ENCODE data around the gene COL6A2. TPM values are rescaled to one million over a fixed set of nuclear protein-coding genes. Genes with fewer than 3 reads are reported as not detected.

COL6A2 gene
- total RNA-seq, 1 experiment from 2014 or later: 129 TPM

- Histone ChIP-seq H3K79me1 (ENCODE audit: insufficient read depth, low read depth, low read length, poor library complexity, severe bottlenecking) (no peaks in the 10 kb centered on the region), H3K4me2 (ENCODE audit: insufficient read depth, insufficient read length, low read length) (no peak overlapping the region), H3K9me3 (ENCODE audit: control insufficient read depth, low read depth, low read length) (no peaks in the 10 kb centered on the region), H2AFZ (ENCODE audit: low read length) (no peak overlapping the region), H3K9ac (ENCODE audit: extremely low read depth, insufficient read length, low read length) (no peak overlapping the region), H3K23ac (ENCODE audit: insufficient read length, low read depth, low read length) (no peak overlapping the region), H2BK5ac (ENCODE audit: insufficient read length, low read length) (no peak overlapping the region), H2BK120ac (ENCODE audit: low read depth, low read length, poor library complexity, severe bottlenecking) (no peak overlapping the region), H3K18ac (ENCODE audit: insufficient read length, low read depth, low read length) (no peak overlapping the region), H3K14ac (ENCODE audit: insufficient read depth, low read length) (no peak overlapping the region), H3K27ac (ENCODE audit: insufficient read length, low read depth, low read length) (no peak overlapping the region), H4K8ac (replicated peaks; ENCODE audit: insufficient read length, low read depth, low read length) (no peak overlapping the region), H3K4ac (ENCODE audit: low read depth, low read length) (no peak overlapping the region), H3T11ph (ENCODE audit: low read length) (no peak overlapping the region), H2AK5ac (ENCODE audit: insufficient read length, low read length) (no peak overlapping the region), H4K5ac (ENCODE audit: insufficient read length, low read depth, low read length) (no peak overlapping the region), H3K23me2 (ENCODE audit: insufficient read length, low read depth, low read length, poor library complexity, severe bottlenecking) (no peaks in the 10 kb centered on the region), H3K56ac (ENCODE audit: insufficient read length, low read depth, low read length) (no peak overlapping the region), H3K4me1 (ENCODE audit: insufficient read depth, low read length) (no peaks in the 10 kb centered on the region), H4K20me1 (ENCODE audit: control insufficient read depth, insufficient read depth, insufficient read length) (no peaks in the 10 kb centered on the region), H2BK20ac (ENCODE audit: low read depth, low read length, poor library complexity, severe bottlenecking) (no peak overlapping the region), H4K91ac (ENCODE audit: insufficient read length, low read depth, low read length) (no peak overlapping the region), H2BK12ac (ENCODE audit: insufficient read length, low read depth, low read length) (no peak overlapping the region), H2BK15ac (ENCODE audit: low read depth, low read length) (no peak overlapping the region), H3K27me3 (ENCODE audit: insufficient read depth, low read length) (no peaks in the 10 kb centered on the region), H3K79me2 (ENCODE audit: insufficient read depth, low read length) (no peaks in the 10 kb centered on the region)
- Mint-ChIP-seq H3K27ac (no peak overlapping the region), H3K9me3 (no peaks in the 10 kb centered on the region; a peak in 2 of 5 replicates), H3K27me3 (ENCODE audit: low read depth) (peaks cover 10% of the 10 kb centered on the region), H3K4me3 (no peak overlapping the region), H3K36me3 (ENCODE audit: insufficient read depth in 1 of 3, low read depth in 3 of 3) (no peaks in the 10 kb centered on the region; a peak in 1 of 7 replicates), H3K4me1 (no peaks in the 10 kb centered on the region)
- no peak for TF ChIP-seq CTCF (conservative IDR thresholded peaks at IDR 0.05)
- WGBS (ENCODE audit: extremely low coverage, insufficient read length, low lambda C conversion rate): no CpG with 5 or more reads among the region's 6 CpGs
- no peak for DNase-seq
These were observed 18.9 kb upstream of the COL6A2 start for GRCh38 chr21:46078978-46079351.

Data from H9 (cell line).